WTC11 (cell line): ENCODE results near the gene ANTXR1. TPM values are rescaled to one million over a fixed set of nuclear protein-coding genes. Genes with fewer than 3 reads are reported as not detected.
A peak's percentile ranks its signal among the peaks of the same experiment; 100 is the strongest.

ENCODE experiments used
- ATAC-seq: fragments of 200-7000 bp; cut with Tn5 transposase; 2 replicates; pipeline ENCODE4 v1.10.0; 2021; ENCODE audit warnings: mild to moderate bottlenecking, moderate library complexity
- CTCF ChIA-PET: fragments of 300-600 bp; sonication (Branson Sonifier 250); formaldehyde crosslinking; loops from one replicate; lab custom pipeline; 2021; ENCODE audit warnings: antibody characterized with exemption; lab: Charles Lee
- POLR2A ChIA-PET: fragments of 350-600 bp; sonication (Branson Sonifier 250); formaldehyde crosslinking; loops from one replicate; lab custom pipeline; 2021; ENCODE audit warnings: antibody characterized with exemption; lab: Charles Lee
- DNase-seq: peaks from one replicate; pipeline ENCODE4 v3.0.0; 2021; ENCODE audit warnings: low spot score
- H3K27ac Mint-ChIP-seq: 2 replicates; pipeline ENCODE4 v1.8.0; 2021; ENCODE audit warnings: mixed read lengths
- H3K27me3 Mint-ChIP-seq: 2 replicates; pipeline ENCODE4 v1.8.0; 2021; ENCODE audit warnings: low read depth, mild to moderate bottlenecking, moderate library complexity, mixed read lengths
- H3K36me3 Mint-ChIP-seq: 2 replicates; pipeline ENCODE4 v1.8.0; 2021; ENCODE audit warnings: mixed read lengths
- H3K4me1 Mint-ChIP-seq: 2 replicates; pipeline ENCODE4 v1.8.0; 2022; ENCODE audit warnings: mixed read lengths
- H3K4me3 Mint-ChIP-seq: 2 replicates; pipeline ENCODE4 v1.8.0; 2021; ENCODE audit warnings: mild to moderate bottlenecking, moderate library complexity, mixed read lengths
- H3K9me3 Mint-ChIP-seq: 2 replicates; pipeline ENCODE4 v1.8.0; 2021; ENCODE audit warnings: mixed read lengths
- AFF4 ChIP-seq: sonication (generic); formaldehyde crosslinking; IDR thresholded peaks from 2 replicates; pipeline ENCODE4 v1.8.1; 2023; ENCODE audit warnings: mild to moderate bottlenecking, missing genetic modification reagents, borderline replicate concordance
- CBFB ChIP-seq: sonication (generic); formaldehyde crosslinking; IDR thresholded peaks from 2 replicates; pipeline ENCODE4 v1.8.1; 2022; ENCODE audit warnings: mild to moderate bottlenecking, low read depth, missing genetic modification reagents
- E2F5 ChIP-seq: sonication (generic); formaldehyde crosslinking; IDR thresholded peaks from 2 replicates; pipeline ENCODE4 v1.8.1; 2022; ENCODE audit warnings: mild to moderate bottlenecking, moderate library complexity, missing genetic modification reagents
- EMX1 ChIP-seq: fragments of 250-450 bp; sonication (Bioruptor Pico); IDR thresholded peaks from 2 replicates; pipeline ENCODE4 v1.8.0; 2021; ENCODE audit warnings: mild to moderate bottlenecking
- GTF2I ChIP-seq: fragments of 250-450 bp; sonication (Bioruptor Pico); conservative IDR thresholded peaks from 2 replicates; pipeline ENCODE4 v1.4.0; 2021; ENCODE audit warnings: mild to moderate bottlenecking
- IRF1 ChIP-seq: sonication (generic); formaldehyde crosslinking; IDR thresholded peaks from 2 replicates; pipeline ENCODE4 v1.8.0; 2023; ENCODE audit warnings: missing genetic modification reagents
- MYBL2 ChIP-seq: sonication (generic); formaldehyde crosslinking; IDR thresholded peaks from 2 replicates; pipeline ENCODE4 v1.8.1; 2023; ENCODE audit warnings: mild to moderate bottlenecking, moderate library complexity, missing genetic modification reagents
- NR2C2 ChIP-seq: sonication (generic); formaldehyde crosslinking; IDR thresholded peaks from 2 replicates; pipeline ENCODE4 v1.8.0; 2022; ENCODE audit warnings: mild to moderate bottlenecking, missing genetic modification reagents
- RELA ChIP-seq: sonication (generic); formaldehyde crosslinking; IDR thresholded peaks from 2 replicates; pipeline ENCODE4 v1.8.1; 2022; ENCODE audit warnings: missing genetic modification reagents, mild to moderate bottlenecking, borderline replicate concordance
- SMAD4 ChIP-seq: sonication (generic); formaldehyde crosslinking; IDR thresholded peaks from 2 replicates; pipeline ENCODE4 v1.8.0; 2022; ENCODE audit warnings: mild to moderate bottlenecking, missing genetic modification reagents
- ZNF219 ChIP-seq: sonication (generic); formaldehyde crosslinking; IDR thresholded peaks from 2 replicates; pipeline ENCODE4 v1.8.0; 2023; ENCODE audit warnings: missing genetic modification reagents, mild to moderate bottlenecking, borderline replicate concordance
- ZNF232 ChIP-seq: sonication (generic); formaldehyde crosslinking; IDR thresholded peaks from 2 replicates; pipeline ENCODE4 v1.8.0; 2022; ENCODE audit warnings: mild to moderate bottlenecking, missing genetic modification reagents
- ZNF263 ChIP-seq: sonication (generic); formaldehyde crosslinking; IDR thresholded peaks from 2 replicates; pipeline ENCODE4 v1.8.1; 2022; ENCODE audit warnings: low read depth, mild to moderate bottlenecking, moderate library complexity, missing genetic modification reagents
- ZNF396 ChIP-seq: fragments of 250-450 bp; sonication (Bioruptor Pico); IDR thresholded peaks from 2 replicates; pipeline ENCODE4 v1.8.0; 2021; ENCODE audit warnings: mild to moderate bottlenecking, moderate library complexity, borderline replicate concordance
- ZNF423 ChIP-seq: fragments of 250-450 bp; sonication (Bioruptor Pico); IDR thresholded peaks from 2 replicates; pipeline ENCODE4 v2.1.2; 2022; ENCODE audit warnings: mild to moderate bottlenecking, moderate library complexity
- ZNF671 ChIP-seq: fragments of 250-450 bp; sonication (Bioruptor Pico); IDR thresholded peaks from 2 replicates; pipeline ENCODE4 v1.8.0; 2021; ENCODE audit warnings: mild to moderate bottlenecking
- total RNA-seq: library from RNA; stranded (reverse); gene quantifications from 3 replicates; pipeline ENCODE4 v1.2.3, GENCODE V29; 2021
- TF ChIP-seq, protein P1 (sequence below): sonication (generic); formaldehyde crosslinking; conservative IDR thresholded peaks from 2 replicates; pipeline ENCODE4 v1.8.1; 2022; ENCODE audit warnings: mild to moderate bottlenecking, missing genetic modification reagents
- TF ChIP-seq, protein P2 (sequence below): sonication (generic); formaldehyde crosslinking; IDR thresholded peaks from 2 replicates; pipeline ENCODE4 v1.8.1; 2023; ENCODE audit warnings: mild to moderate bottlenecking, missing genetic modification reagents, moderate library complexity
- TF ChIP-seq, protein P3 (sequence below): fragments of 250-450 bp; sonication (Bioruptor Pico); conservative IDR thresholded peaks from 2 replicates; pipeline ENCODE4 v1.9.0; 2021; ENCODE audit warnings: mild to moderate bottlenecking
- TF ChIP-seq, protein P4 (sequence below): sonication (generic); formaldehyde crosslinking; IDR thresholded peaks from 2 replicates; pipeline ENCODE4 v1.8.1; 2022; ENCODE audit warnings: low read depth, missing genetic modification reagents, borderline replicate concordance

ANTXR1 gene
- total RNA-seq, 1 experiment from 2014 or later: 30.0 TPM

GRCh38 chr2:69169655-69170389, 156.8 kb downstream of the ANTXR1 start:
- peaks cover 13% of the 10 kb centered on the region for H3K4me1 Mint-ChIP-seq
- no peak overlapping the region for H3K4me3 Mint-ChIP-seq
- ATAC-seq (0 out of 2 replicates have a peak, but pooled peaks have one; percentile 28), DNase-seq (no peak)
- CTCF ChIA-PET: interaction anchor here (1.4 kb wide), 1 partner anchor 226 kb away, joined by 3 read pairs; no protein-coding TSS in a partner anchor
- POLR2A ChIA-PET: no interaction called here
- H3K36me3 Mint-ChIP-seq: peaks cover 7% of the 10 kb centered on the region
- TF ChIP-seq, protein P1, sequence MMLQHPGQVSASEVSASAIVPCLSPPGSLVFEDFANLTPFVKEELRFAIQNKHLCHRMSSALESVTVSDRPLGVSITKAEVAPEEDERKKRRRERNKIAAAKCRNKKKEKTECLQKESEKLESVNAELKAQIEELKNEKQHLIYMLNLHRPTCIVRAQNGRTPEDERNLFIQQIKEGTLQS (CRISPR knock-in tag): no peak
- peak; percentile 57; the same call in 1 of the 2 replicates for TF ChIP-seq ZNF423 (CRISPR knock-in tag)
- H3K27ac Mint-ChIP-seq: no peak overlapping the region
- H3K9me3 Mint-ChIP-seq: peaks cover 8% of the 10 kb centered on the region
- H3K27me3 Mint-ChIP-seq: no peaks in the 10 kb centered on the region

DNA sequence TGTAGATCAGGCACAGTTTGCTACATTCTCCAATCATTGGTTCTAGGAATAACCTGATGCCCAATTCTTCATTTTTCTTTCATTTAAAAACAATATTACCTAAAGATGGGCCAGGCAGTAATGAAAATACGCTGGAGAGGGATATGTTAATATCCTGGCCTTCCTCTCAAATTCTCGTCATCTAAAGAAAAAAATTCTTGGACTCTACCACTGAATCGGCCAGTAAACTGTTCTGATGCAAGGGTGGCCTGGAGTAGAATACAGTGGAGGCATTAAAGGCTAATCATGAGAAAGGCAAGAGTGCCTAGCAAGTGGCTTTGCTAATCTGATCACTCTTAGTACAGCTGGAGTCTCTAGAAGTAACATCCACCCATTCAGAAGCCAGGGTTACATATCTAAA, 157.7 kb downstream of the ANTXR1 start:
- Mint-ChIP-seq H3K9me3 (peaks cover 8% of the 10 kb centered on the region), H3K36me3 (peaks cover 7% of the 10 kb centered on the region), H3K27ac (no peak overlapping the region), H3K4me1 (peaks cover 13% of the 10 kb centered on the region)
- DNase-seq (no peak), ATAC-seq (no peak)
- CTCF ChIA-PET: no interaction called here
- POLR2A ChIA-PET: no interaction called here
- TF ChIP-seq SMAD4 (CRISPR knock-in tag) (no peak), ZNF263 (no peak), ZNF396 (CRISPR knock-in tag) (no peak), MYBL2 (CRISPR knock-in tag) (no peak), IRF1 (CRISPR knock-in tag) (no peak), CBFB (no peak), RELA (CRISPR knock-in tag) (no peak), ZNF219 (no peak), E2F5 (CRISPR knock-in tag) (no peak), ZNF232 (CRISPR knock-in tag) (no peak), EMX1 (CRISPR knock-in tag) (no peak), GTF2I (CRISPR knock-in tag) (no peak), NR2C2 (CRISPR knock-in tag) (no peak), AFF4 (CRISPR knock-in tag) (no peak), ZNF671 (CRISPR knock-in tag) (no peak)
- TF ChIP-seq, protein P2, sequence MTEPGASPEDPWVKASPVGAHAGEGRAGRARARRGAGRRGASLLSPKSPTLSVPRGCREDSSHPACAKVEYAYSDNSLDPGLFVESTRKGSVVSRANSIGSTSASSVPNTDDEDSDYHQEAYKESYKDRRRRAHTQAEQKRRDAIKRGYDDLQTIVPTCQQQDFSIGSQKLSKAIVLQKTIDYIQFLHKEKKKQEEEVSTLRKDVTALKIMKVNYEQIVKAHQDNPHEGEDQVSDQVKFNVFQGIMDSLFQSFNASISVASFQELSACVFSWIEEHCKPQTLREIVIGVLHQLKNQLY (CRISPR knock-in tag): no peak
- TF ChIP-seq, protein P3, sequence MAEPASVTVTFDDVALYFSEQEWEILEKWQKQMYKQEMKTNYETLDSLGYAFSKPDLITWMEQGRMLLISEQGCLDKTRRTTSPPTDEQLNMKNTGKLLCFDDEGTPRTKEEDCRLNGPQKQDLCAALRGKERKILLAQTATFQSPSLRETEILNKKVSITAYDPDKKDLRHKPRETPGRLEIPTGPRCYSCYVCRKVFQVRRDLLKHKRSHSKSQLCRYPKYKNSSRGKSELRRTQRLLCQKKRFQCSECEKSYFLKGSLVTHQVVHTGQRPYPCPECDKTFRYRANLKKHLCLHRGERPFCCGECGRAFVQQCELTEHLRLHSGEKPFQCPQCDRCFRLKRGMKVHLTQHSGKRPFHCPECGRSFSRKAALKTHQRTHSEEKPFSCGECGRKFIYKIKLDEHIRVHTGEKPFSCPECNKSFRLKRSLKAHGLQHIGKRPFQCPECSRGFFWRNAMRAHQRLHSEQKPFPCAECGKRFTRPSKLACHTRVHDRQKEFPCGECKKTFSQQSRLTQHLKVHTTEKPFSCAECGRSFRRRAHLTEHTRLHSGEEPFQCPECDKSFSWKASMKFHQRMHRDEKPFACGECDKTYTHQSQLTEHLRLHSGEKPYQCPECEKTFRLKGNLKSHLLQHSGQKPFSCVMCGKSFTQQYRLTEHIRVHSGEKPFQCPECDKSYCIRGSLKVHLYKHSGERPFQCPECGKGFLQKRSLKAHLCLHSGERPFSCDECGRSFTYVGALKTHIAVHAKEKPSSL (CRISPR knock-in tag): no peak
- TF ChIP-seq, protein P4, sequence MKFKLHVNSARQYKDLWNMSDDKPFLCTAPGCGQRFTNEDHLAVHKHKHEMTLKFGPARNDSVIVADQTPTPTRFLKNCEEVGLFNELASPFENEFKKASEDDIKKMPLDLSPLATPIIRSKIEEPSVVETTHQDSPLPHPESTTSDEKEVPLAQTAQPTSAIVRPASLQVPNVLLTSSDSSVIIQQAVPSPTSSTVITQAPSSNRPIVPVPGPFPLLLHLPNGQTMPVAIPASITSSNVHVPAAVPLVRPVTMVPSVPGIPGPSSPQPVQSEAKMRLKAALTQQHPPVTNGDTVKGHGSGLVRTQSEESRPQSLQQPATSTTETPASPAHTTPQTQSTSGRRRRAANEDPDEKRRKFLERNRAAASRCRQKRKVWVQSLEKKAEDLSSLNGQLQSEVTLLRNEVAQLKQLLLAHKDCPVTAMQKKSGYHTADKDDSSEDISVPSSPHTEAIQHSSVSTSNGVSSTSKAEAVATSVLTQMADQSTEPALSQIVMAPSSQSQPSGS: no peak
- TF ChIP-seq, all 79 proteins: peak for 0
- no peak overlapping the region for H3K4me3 Mint-ChIP-seq
- no peaks in the 10 kb centered on the region for H3K27me3 Mint-ChIP-seq
